Ishikawa (cell line): ENCODE results near the gene SKIDA1.

Experiments
- EP300 ChIP-seq: IDR thresholded peaks from 2 replicates; pipeline ENCODE4 v1.6.1; 2012; ENCODE audit warnings: borderline replicate concordance
- TAF1 ChIP-seq: IDR thresholded peaks from 2 replicates; pipeline ENCODE4 v1.6.1; 2012; ENCODE audit warnings: low read depth, mild to moderate bottlenecking
- YY1 ChIP-seq: IDR thresholded peaks from 2 replicates; pipeline ENCODE4 v1.6.1; 2012; ENCODE audit warnings: low read depth
- TF ChIP-seq, protein P1 (sequence below): IDR thresholded peaks from 2 replicates; pipeline ENCODE4 v1.6.1; 2012

DNA sequence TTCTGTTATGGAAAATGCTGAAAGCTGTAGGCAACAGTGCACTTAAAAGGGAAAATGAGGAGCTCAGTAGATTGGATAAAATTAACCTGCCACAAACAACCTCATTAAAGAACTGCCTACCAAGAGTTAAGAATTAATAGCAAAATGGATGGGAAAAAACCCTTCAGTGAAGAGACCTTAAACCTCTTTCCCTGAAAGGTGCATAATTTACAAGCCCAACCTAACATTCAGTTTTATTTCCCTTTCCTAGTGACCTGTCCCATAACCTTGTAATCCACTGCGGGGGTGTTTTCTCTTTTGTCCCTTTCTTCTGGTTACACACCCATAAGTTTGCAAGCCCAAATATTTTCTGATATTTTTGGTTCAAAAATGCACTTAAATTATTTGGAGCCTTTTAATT, 21.9 kb downstream of the SKIDA1 start:
- TF ChIP-seq TAF1 = no peak
- TF ChIP-seq, protein P1, sequence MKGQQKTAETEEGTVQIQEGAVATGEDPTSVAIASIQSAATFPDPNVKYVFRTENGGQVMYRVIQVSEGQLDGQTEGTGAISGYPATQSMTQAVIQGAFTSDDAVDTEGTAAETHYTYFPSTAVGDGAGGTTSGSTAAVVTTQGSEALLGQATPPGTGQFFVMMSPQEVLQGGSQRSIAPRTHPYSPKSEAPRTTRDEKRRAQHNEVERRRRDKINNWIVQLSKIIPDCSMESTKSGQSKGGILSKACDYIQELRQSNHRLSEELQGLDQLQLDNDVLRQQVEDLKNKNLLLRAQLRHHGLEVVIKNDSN = no peak
- TF ChIP-seq YY1 = no peak
- no peak for TF ChIP-seq EP300
